Stimulated activated CD4-positive, alpha-beta T cell treated with anti-CD3 and anti-CD28 coated beads, Interleukin-2, amount 100 ng/mL, for 48 hours (primary cell): ENCODE data around the gene SENP7.
"Not testable (repeated sequence)": the region's sequence is repeated elsewhere in the genome, so short reads cannot be mapped to it uniquely, and the experiment has no call there.

Experiments used
- DNase-seq, 2 donors: peaks; one replicate each; pipeline ENCODE4 v3.0.0-alpha.2; 2020

SENP7 gene

DNA sequence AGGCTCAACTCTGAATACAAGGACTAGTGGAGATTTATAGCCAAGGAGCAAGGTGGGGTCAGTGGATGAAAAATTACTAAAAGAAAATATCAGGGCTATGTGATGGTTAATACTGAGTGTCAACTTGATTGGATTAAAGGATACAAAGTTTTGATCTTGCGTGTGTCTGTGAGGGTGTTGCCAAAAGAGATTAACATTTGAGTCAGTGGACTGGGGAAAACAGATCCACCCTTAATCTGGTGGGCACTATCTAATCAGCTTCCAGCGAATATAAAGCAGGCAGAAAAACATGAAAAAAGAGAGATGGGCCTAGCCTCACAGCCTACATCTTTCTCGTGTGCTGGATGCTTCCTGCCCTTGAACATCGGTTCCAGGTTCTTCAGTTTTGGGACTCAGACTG is 14.4 kb upstream of the SENP7 start:
- DNase-seq, result no peak

- DNase-seq, result peak in 1 of 2 donors; percentile 12
These were observed 8.2 kb upstream of the SENP7 start for GRCh38 chr3:101521211-101521701.

- no peak for DNase-seq
These were observed 6.8 kb upstream of the SENP7 start for GRCh38 chr3:101519685-101520365.

DNA sequence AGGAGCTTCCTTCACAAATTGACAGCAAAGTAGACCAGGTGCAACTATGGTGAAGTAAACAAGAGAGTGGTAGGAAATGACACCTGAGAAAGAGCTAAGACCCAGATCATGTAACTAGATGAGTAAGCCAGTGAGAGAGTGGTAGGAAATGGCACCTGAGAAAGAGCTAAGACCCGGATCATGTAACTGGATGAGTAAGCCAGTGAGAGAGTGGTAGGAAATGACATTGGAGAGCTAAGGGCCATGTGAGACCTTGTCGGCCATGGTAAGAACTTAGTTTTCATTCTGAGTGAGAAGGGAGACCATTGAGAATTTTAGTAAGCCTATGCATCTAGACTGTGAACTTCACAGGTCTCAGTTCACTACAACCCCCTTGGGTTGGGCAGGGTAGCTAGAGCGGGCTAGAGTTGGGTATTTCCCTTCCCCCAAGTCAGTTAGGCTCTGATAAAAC is 5.4 kb upstream of the SENP7 start:
- DNase-seq, result peak; percentile 29 to 32

GRCh38 chr3:101513419-101513986 is 491 bp upstream of the SENP7 start:
- DNase-seq, result no peak

DNA sequence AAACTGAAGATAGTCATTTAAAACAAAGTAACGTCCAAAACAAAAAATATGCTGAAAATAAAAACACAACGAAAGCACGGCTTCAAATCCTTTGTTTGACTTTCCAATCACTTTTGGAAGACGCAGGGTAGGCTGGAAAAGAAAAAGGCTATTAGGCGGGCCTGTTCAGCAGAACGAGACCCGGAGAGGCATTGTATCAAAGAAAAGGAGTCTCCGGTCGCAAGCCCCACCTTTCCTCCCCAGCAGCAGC is 691 bp downstream of the SENP7 start:
- DNase-seq, result peak in 1 of 2 donors; percentile 20

DNA sequence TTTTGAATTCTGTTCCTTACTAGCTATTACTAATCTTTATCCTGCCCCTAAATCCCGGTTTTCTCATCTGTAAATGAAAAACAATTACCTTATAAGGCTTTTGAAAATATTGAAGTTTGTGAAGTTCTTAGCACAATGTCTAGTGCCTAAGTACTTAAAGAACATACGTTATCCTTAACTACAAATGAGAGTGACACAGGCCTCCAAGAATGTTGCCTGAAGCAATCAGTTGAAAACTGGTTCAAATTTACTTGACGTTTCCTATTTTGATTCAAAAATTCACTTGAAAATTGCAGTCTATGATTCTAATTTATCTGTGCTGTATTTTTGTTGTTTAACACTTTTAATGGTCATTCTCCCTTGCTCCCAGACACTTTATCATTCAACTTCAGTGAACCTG is 3.2 kb downstream of the SENP7 start:
- DNase-seq, result no peak

- no peak for DNase-seq
These were observed 3.7 kb downstream of the SENP7 start for GRCh38 chr3:101509281-101509680.

- DNase-seq, result no peak
These were observed 11.2 kb downstream of the SENP7 start for GRCh38 chr3:101501783-101502182.

DNA sequence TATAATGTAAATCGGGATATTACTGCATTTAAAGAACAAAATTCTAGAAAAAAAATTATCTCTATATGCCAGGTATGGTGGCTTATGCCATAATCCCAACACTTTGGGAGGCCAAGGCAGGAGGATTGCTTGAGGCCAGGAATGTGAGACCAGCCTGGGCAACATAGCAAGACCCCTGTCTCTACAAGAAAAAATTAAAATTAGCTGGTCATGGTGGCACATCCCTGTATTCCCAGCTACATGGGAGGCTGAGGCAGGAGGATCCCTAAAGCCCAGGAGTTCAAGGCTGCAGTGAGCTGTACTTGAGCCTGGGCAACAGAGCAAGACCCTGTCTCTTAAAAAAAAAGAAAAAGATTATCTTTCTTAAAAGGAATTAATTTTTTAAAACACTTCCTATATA is 12.8 kb downstream of the SENP7 start:
- no peak for DNase-seq

DNA sequence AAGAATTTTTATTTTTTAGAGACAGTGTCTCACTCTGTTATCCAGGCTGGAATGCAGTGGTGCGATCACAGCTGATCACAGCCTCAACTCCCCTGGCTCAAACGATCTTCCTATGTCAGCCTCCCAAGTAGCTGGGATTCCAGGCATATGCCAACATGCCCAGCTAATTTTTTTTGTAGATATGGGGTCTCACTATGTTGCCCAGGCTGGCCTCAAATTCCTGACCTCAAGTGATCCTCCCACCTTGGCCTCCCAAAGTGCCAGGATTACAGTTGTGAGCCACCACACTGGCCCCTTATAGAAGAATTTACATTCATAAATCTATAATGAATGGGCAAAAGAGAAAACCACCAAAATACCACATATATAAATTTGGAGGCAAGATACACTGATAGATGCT is 15.2 kb downstream of the SENP7 start:
- no peak for DNase-seq

GRCh38 chr3:101495552-101495951 is 17.5 kb downstream of the SENP7 start:
- no peak for DNase-seq

DNA sequence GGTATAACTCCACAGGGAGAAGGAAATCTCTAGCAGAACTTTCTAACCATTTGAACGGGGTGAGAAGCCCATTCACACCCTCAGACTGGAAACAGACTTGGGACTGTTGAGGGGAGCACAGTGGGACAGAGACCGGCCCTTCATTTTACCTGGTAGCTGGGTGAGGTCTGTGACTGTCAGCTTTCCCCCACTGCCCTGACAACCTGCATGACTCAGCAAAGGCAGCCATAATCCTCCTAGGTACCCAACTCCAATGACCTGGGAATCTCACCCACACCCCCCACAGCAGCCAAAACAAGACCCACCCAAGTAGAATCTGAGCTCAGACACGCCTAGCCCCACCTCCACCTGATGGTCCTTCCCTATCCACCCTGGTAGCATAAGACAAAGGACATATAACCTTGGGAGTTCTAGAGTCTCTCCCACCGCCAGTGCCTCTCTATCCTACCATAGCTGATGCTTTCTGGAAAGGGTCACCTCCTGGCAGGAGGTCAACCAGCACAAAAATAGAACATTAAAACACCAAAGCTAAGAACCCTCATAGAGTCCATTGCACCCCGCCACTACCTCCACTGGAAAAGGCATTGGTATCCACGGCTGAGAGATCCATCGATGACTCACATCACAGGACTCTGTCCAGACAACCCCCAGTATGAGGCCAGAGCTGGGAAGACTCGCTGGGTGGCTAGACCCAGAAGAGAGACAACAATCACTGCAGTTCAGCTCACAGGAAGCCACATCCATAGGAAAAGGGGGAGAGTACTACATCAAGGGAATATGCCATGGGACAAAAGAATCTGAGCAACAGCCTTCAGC is 28.0 kb downstream of the SENP7 start:
- no peak for DNase-seq

DNA sequence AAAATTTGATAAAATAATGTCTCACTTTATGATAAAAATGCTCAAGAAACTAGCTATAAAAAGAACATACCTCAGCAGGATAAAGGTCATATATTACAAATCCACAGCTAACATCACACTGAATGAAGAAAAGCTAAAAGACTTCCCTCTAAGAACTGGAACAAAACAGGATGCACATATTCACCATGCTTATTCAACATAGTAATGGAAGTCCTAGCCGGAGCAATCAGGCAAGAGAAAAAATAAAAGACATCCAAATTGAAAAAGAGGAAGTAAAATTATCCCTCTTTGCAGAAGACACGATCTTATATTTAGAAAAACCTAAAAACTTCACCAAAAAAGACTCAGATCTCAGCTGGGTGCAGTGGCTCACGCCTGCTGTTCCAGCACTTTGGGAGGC is 34.0 kb downstream of the SENP7 start:
- no peak for DNase-seq

- DNase-seq, result not testable (repeated sequence)
These were observed 38.0 kb downstream of the SENP7 start for GRCh38 chr3:101474841-101475552.

GRCh38 chr3:101468676-101469075 is 44.3 kb downstream of the SENP7 start:
- DNase-seq, result not testable (repeated sequence)

DNA sequence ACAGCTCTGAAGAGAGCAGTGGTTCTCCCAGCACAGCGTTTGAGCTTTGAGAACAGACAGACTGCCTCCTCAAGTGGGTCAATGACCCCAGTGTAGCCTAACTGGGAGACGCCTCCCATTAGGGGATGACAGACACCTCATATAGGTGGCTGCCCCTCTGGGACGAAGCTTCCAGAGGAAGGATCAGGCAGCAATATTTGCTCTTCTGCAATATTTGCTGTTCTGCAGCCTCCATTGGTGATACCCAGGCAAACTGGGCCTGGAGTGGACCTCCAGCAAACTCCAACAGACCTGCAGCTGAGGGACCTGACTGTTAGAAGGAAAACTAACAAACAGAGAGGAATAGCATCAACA is 45.7 kb downstream of the SENP7 start:
- DNase-seq, result not testable (repeated sequence)

DNA sequence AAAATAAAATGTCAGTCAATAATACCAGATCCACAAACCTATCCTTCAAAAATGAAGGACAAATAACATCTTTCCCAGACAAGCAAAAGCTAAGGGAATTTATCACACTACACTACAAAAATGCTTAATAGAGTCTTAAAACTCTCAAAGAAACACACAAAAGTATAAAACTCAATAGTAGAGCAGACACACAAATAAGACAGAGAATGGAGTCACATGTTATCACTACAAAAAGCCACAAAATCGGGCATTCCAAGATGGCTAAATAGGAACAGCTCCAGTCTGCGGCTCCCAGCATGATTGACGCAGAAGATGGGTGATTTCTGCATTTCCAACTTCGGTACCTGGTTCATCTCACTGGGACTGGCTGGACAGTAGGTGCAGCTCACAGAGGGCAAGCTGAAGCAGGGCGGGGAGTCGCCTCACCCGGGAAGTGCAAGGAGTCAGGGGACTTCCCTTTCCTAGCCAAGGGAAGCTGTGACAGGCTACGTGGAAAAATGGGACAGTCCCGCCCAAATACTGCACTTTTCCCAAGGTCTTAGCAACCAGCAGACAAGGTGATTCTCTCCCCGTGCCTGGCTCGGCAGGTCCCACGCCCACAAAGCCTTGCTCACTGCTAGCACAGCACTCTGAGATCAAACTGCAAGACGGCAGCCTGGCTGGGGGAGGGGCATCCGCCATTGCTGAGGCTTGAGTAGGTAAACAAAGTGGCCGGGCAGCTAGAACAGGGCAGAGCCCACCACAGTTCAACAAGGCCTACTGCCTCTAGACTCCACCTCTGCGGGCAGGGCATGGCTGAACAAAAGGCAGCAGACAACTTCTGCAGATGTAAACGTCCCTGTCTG is 46.3 kb downstream of the SENP7 start:
- peak in 1 of 2 donors; percentile 59 for DNase-seq

DNA sequence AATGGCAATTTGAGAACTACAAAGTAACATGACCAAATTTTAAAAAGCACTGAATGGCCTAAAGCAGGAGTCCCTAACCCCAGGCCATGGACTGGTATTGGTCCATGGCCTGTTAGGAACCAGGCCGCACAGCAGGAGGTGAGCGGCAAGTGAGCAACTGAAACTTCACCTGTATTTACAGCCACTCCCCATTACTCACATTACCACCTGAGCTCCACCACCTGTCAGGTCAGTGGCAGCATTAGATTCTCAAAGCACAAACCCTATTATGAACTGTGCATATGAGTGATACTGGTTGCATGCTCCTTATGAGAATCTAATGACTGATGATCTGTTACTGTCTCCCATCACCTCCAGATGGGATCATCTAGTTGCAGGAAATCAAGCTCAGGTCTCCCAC is 48.8 kb downstream of the SENP7 start:
- DNase-seq, result no peak

DNA sequence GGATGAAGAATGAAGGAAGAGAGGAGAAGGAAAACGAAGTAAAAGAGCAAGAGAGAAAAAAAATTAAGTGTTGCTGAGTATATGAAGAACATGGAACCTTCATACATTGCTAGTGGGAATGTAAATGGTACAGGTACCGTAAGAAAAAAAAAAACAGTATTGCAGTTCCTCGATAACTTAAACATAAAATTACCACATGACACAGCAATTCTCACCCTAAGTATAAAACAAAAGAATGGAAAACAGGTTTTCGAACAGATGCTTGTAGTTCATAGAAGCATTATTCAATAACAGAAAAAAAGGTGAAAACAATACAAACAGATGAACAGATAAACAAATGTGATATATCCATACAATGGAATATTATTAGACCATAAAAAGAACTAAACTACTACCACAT is 51.6 kb downstream of the SENP7 start:
- DNase-seq, result no peak

- no peak for DNase-seq
These were observed 54.6 kb downstream of the SENP7 start for GRCh38 chr3:101458387-101458786.

GRCh38 chr3:101454629-101455028 is 58.4 kb downstream of the SENP7 start:
- no peak for DNase-seq

DNA sequence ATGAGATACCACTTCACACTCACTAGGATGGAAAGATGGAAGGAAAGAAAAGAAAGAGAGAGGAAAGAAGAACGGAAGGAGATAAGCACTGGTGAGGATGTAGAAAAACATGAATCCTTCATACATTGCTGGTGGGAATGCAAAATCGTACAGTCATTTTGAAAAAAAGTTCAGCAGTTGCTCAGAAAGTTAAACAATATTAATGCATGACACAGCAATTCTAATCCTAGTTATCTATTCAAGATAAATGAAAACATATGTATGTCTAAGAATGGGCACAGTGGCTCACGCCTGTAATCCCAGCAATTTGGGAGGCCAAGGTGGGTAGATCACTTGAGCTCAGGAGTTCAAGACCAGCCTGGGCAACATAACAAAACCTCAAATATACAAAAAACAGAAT is 59.1 kb downstream of the SENP7 start:
- DNase-seq, result no peak
